Measurements from ENCODE around the gene TRIP13.
"Not testable (repeated sequence)": the region's sequence is repeated elsewhere in the genome, so short reads cannot be mapped to it uniquely, and the experiment has no call there.

TRIP13 gene

GRCh38 chr5:891117-891836 is 1.4 kb upstream of the TRIP13 start:
- DNase-seq (ENCODE audit: low spot score): peak; percentile 9

GRCh38 chr5:891837-892393 is 769 bp upstream of the TRIP13 start:
- DNase-seq (ENCODE audit: low spot score): no peak

- no peak for DNase-seq (ENCODE audit: low spot score)
These were observed 438 bp downstream of the TRIP13 start for GRCh38 chr5:893137-893506.

- DNase-seq (ENCODE audit: low spot score): no peak
These were observed 1.0 kb downstream of the TRIP13 start for GRCh38 chr5:893711-894110.

- DNase-seq (ENCODE audit: low spot score): no peak
These were observed 8.1 kb downstream of the TRIP13 start for GRCh38 chr5:900781-901180.

GRCh38 chr5:902129-902916 is 9.6 kb downstream of the TRIP13 start:
- DNase-seq (ENCODE audit: low spot score): no peak

GRCh38 chr5:903756-904096 is 11.0 kb downstream of the TRIP13 start:
- no peak for DNase-seq (ENCODE audit: low spot score)

GRCh38 chr5:905139-905642 is 12.5 kb downstream of the TRIP13 start:
- no peak for DNase-seq (ENCODE audit: low spot score)

GRCh38 chr5:907366-907910 is 14.8 kb downstream of the TRIP13 start:
- DNase-seq (ENCODE audit: low spot score): no peak

- DNase-seq (ENCODE audit: low spot score): no peak
These were observed 15.5 kb downstream of the TRIP13 start for GRCh38 chr5:908172-908571.

GRCh38 chr5:909086-909485 is 16.4 kb downstream of the TRIP13 start:
- no peak for DNase-seq (ENCODE audit: low spot score)

- no peak for DNase-seq (ENCODE audit: low spot score)
These were observed 17.5 kb downstream of the TRIP13 start for GRCh38 chr5:909994-910768.

GRCh38 chr5:910769-911160 is 18.1 kb downstream of the TRIP13 start:
- no peak for DNase-seq (ENCODE audit: low spot score)

GRCh38 chr5:911601-912000 is 18.9 kb downstream of the TRIP13 start:
- no peak for DNase-seq (ENCODE audit: low spot score)

GRCh38 chr5:912280-913091 is 19.8 kb downstream of the TRIP13 start:
- DNase-seq (ENCODE audit: low spot score): no peak

- DNase-seq (ENCODE audit: low spot score): no peak
These were observed 21.5 kb downstream of the TRIP13 start for GRCh38 chr5:914174-914573.

GRCh38 chr5:914612-915011 is 21.9 kb downstream of the TRIP13 start:
- no peak for DNase-seq (ENCODE audit: low spot score)

GRCh38 chr5:915346-915745 is 22.7 kb downstream of the TRIP13 start:
- DNase-seq (ENCODE audit: low spot score): not testable (repeated sequence)

- no peak for DNase-seq (ENCODE audit: low spot score)
These were observed 23.3 kb downstream of the TRIP13 start for GRCh38 chr5:915946-916345.

GRCh38 chr5:916441-917293 is 24.0 kb downstream of the TRIP13 start:
- no peak for DNase-seq (ENCODE audit: low spot score)

All from SK-N-DZ (cell line).